ENCODE measurements around the gene EPRS1.

Gene EPRS1

GRCh38 chr1:219999821-220000220 is 46.5 kb downstream of the EPRS1 start:
- WGBS, 2 donors (ENCODE audit: extremely low coverage in 2 of 2, insufficient read length in 2 of 2, insufficient replicate concordance in 1 of 2) = no CpG with 5 or more reads among the region's 4 CpGs
- DNase-seq (ENCODE audit: low spot score) = no peak
- no peak overlapping the region for H3K4ac ChIP-seq (ENCODE audit: low read length)
- H4K91ac ChIP-seq (ENCODE audit: low read depth, low read length, poor library complexity) = no peak overlapping the region
- no peak overlapping the region for H4K8ac ChIP-seq (ENCODE audit: low read depth, low read length)
- no peak overlapping the region for H3K18ac ChIP-seq (ENCODE audit: low read length)
- H3K14ac ChIP-seq (ENCODE audit: low read length) = no peak overlapping the region
- no peak overlapping the region for H2BK120ac ChIP-seq (ENCODE audit: low read depth, low read length)
- H2BK12ac ChIP-seq (ENCODE audit: low read length) = no peak overlapping the region
- no peak overlapping the region for H3K4me2 ChIP-seq (ENCODE audit: insufficient read depth, low read length, poor library complexity, severe bottlenecking)
- H3K9me3 ChIP-seq (replicated peaks in 1 of 2; ENCODE audit: control insufficient read depth in 2 of 2, insufficient read depth in 1 of 2, low read depth in 1 of 2, low read length in 2 of 2) = no peaks in the 10 kb centered on the region
- H3K4me1 ChIP-seq (ENCODE audit: control insufficient read depth in 2 of 2, insufficient read depth in 1 of 2, low read depth in 1 of 2, low read length in 2 of 2) = no peaks in the 10 kb centered on the region
- no peak overlapping the region for H3K4me3 ChIP-seq (ENCODE audit: low read length in 2 of 2)
- peaks cover 9 to 92% of the 10 kb centered on the region in 2 donors for H3K36me3 ChIP-seq (replicated peaks in 1 of 2; ENCODE audit: control insufficient read depth in 2 of 2, insufficient read depth in 2 of 2, low read length in 2 of 2)
- H3K9ac ChIP-seq (ENCODE audit: low read depth, low read length, poor library complexity) = no peak overlapping the region
- no peak overlapping the region for H2AFZ ChIP-seq (ENCODE audit: low read length)
- no peak overlapping the region for H3K23ac ChIP-seq (ENCODE audit: low read depth, low read length, poor library complexity)
- no peak overlapping the region for H3K27ac ChIP-seq (replicated peaks; ENCODE audit: low read length)
- no peaks in the 10 kb centered on the region for H3K27me3 ChIP-seq (ENCODE audit: control insufficient read depth in 3 of 3, insufficient read depth in 3 of 3, low read depth in 1 of 3, low read length in 3 of 3)
- no peak overlapping the region for H2BK5ac ChIP-seq (ENCODE audit: low read length)
- H3K79me1 ChIP-seq (ENCODE audit: low read depth, low read length) = no peaks in the 10 kb centered on the region
- no peak overlapping the region for H2AK5ac ChIP-seq (ENCODE audit: low read depth, low read length)
- H2BK15ac ChIP-seq (ENCODE audit: low read length) = no peak overlapping the region

Data from neuronal stem cell (in vitro differentiated cells).